Spleen (tissue), 11 donors: ENCODE results near the gene PPP2R3C. TPM values are rescaled to one million over a fixed set of nuclear protein-coding genes. Genes with fewer than 3 reads are reported as not detected.
A peak's percentile ranks its signal among the peaks of the same experiment; 100 is the strongest.

Experiments
- DNase-seq: peaks from one replicate; pipeline ENCODE4 v3.0.0-alpha.2; 2020
- H3K27ac ChIP-seq, 8 donors: fragments of 200-600 bp; sonication (generic) in 7 of 8; 1 replicate in 4 of 8; 2 replicates in 4 of 8; pipeline versions ENCODE4 v1.5.0 to v1.8.0; 2016 to 2021; ENCODE audit warnings: inconsistent platforms in 4 of 8, mild to moderate bottlenecking in 4 of 8, moderate library complexity in 1 of 8
- H3K27me3 ChIP-seq, 7 donors: fragments of 200-600 bp; sonication (generic) in 6 of 7; replicated peaks in 1 of 7; 1 replicate in 4 of 7; 2 replicates in 3 of 7; pipeline versions ENCODE4 v1.5.0 to v1.8.0; 2016 to 2021; ENCODE audit warnings: inconsistent platforms in 3 of 7, mild to moderate bottlenecking in 1 of 7
- H3K36me3 ChIP-seq, 6 donors: fragments of 200-600 bp; sonication (generic) in 5 of 6; 1 replicate in 4 of 6; 2 replicates in 2 of 6; pipeline versions ENCODE4 v1.5.0 to v1.8.0; 2016 to 2021; ENCODE audit warnings: inconsistent platforms in 2 of 6
- H3K4me1 ChIP-seq, 6 donors: fragments of 200-600 bp; sonication (generic) in 5 of 6; 1 replicate in 3 of 6; 2 replicates in 3 of 6; pipeline versions ENCODE4 v1.5.0 to v1.8.0; 2016 to 2021; ENCODE audit warnings: inconsistent platforms in 3 of 6
- H3K4me3 ChIP-seq, 8 donors: fragments of 200-600 bp; sonication (generic) in 7 of 8; 1 replicate in 4 of 8; 2 replicates in 4 of 8; pipeline versions ENCODE4 v1.5.0 to v1.8.0; 2016 to 2021; ENCODE audit warnings: inconsistent platforms in 4 of 8, mild to moderate bottlenecking in 4 of 8, moderate library complexity in 2 of 8
- H3K9me3 ChIP-seq, 8 donors: fragments of 200-600 bp; sonication (generic) in 7 of 8; 1 replicate in 4 of 8; 2 replicates in 4 of 8; pipeline versions ENCODE4 v1.5.0 to v1.8.0; 2016 to 2021; ENCODE audit warnings: inconsistent platforms in 4 of 8
- CTCF ChIP-seq, 11 experiments: fragments of 200-600 bp in 7 of 11; fragments of 450-650 bp in 4 of 11; sonication (generic) in 4 of 11; IDR thresholded peaks in 8 of 11; conservative IDR thresholded peaks in 3 of 11; 1 replicate in 7 of 11; 2 replicates in 4 of 11; pipeline versions ENCODE4 v1.4.0 to v1.8.0; 2016 to 2021; ENCODE audit warnings: antibody characterized with exemption in 11 of 11, inconsistent platforms in 4 of 11, mild to moderate bottlenecking in 1 of 11
- POLR2A ChIP-seq, 3 donors: fragments of 450-650 bp; IDR thresholded peaks; one replicate each; pipeline ENCODE4 v1.5.1; 2017; ENCODE audit warnings: antibody characterized with exemption in 3 of 3, mild to moderate bottlenecking in 1 of 3
- POLR2AphosphoS5 ChIP-seq, 3 donors: sonication (generic); formaldehyde crosslinking; IDR thresholded peaks; one replicate each; pipeline ENCODE4 v1.5.1; 2017; ENCODE audit warnings: antibody characterized with exemption in 3 of 3
- WGBS, 5 donors: extraction: QIAGEN DNeasy Blood & Tissue Kit in 3 of 5; methylation state at CpG; one replicate each; pipeline versions ENCODE4 v1.1.5 to v1.1.7; 2013 to 2018; 5-methylcytosine and 5-hydroxymethylcytosine counted together
- intact Hi-C: fragments of 100-400 bp; cut with DNase I; formaldehyde crosslinking; loops from one replicate; pipeline ENCODE4 v1.15.0; 2023; ENCODE audit warnings: low total_unique reads
- polyA plus RNA-seq, 3 donors: library from polyadenylated mRNA; stranded (reverse); fragments of 200-250 nt; gene quantifications; one replicate each; pipeline ENCODE4 v1.2.1, GENCODE V29; 2013
- total RNA-seq, 7 donors: library from RNA; depleted of rRNA in 3 of 7; stranded (reverse); fragments of >200 nt in 3 of 7; fragmentation: NEBNext Ultra II Directional in 4 of 7; extraction: Animal tissue kit (Norgen Biotek cat#: 25700) in 4 of 7; gene quantifications; one replicate each; pipeline versions ENCODE4 v1.1.0 to v1.2.1, GENCODE V29; 2016 to 2021
- donor health status: healthy with polysubstance abuse.
- donor health status: DM: no; HTN: no; CAD: no; lungs with moderate emphysema.
- donor health status: DM: no; HTN: no; CAD: no.
- donor health status: Bipolar disorder and iron deficiency.
- donor health status: healthy.
- donor health status: DM: no; HTN: no; CAD: no.
- donor health status: DM: yes; HTN: yes; CAD: no.

Gene PPP2R3C
- total and polyA plus RNA-seq, 10 donors = 30.4 to 46.2 (median 36.9) TPM

- Histone ChIP-seq H3K4me3 (no peak overlapping the region), H3K9me3 (no peaks in the 10 kb centered on the region), H3K27me3 (no peaks in the 10 kb centered on the region), H3K4me1 (peaks cover 0 to 9% (median 0%) of the 10 kb centered on the region in 6 donors), H3K36me3 (peaks cover 0 to 43% (median 13%) of the 10 kb centered on the region in 6 donors), H3K27ac (no peak overlapping the region)
- TF ChIP-seq POLR2AphosphoS5 (IDR thresholded peaks at IDR 0.05) = no peak
- TF ChIP-seq CTCF (IDR thresholded peaks at IDR 0.05 in 8 of 11, conservative IDR thresholded peaks at IDR 0.05 in 3 of 11) = no peak
- TF ChIP-seq POLR2A (IDR thresholded peaks at IDR 0.05) = no peak
- no peak for DNase-seq
- intact Hi-C loops = no loop called here
- WGBS, 5 donors = 92 to 94% (median 93%) methylated on average over 1 of the region's 1 CpG; no CpG with 5 or more reads in 2 of the 5 donors
Measured at GRCh38 chr14:35144029-35144428, 22.2 kb upstream of the PPP2R3C start.

- H3K9me3 ChIP-seq = no peaks in the 10 kb centered on the region
- no peaks in the 10 kb centered on the region for H3K27me3 ChIP-seq
- WGBS, 5 donors = 92 to 95% (median 93%) methylated on average over 2 of the region's 2 CpGs; no CpG with 5 or more reads in 2 of the 5 donors
- no peak overlapping the region for H3K27ac ChIP-seq
- no peak overlapping the region for H3K4me3 ChIP-seq
- H3K36me3 ChIP-seq = peaks cover 0 to 66% (median 12%) of the 10 kb centered on the region in 6 donors
- intact Hi-C loops = loop anchor here (2.0 kb wide), 1 partner anchor 272 kb away; no protein-coding TSS in a partner anchor
- DNase-seq = no peak
- peaks cover 0 to 16% (median 0%) of the 10 kb centered on the region in 6 donors for H3K4me1 ChIP-seq
- TF ChIP-seq POLR2AphosphoS5 (IDR thresholded peaks at IDR 0.05) = no peak
- no peak for TF ChIP-seq POLR2A (IDR thresholded peaks at IDR 0.05)
- peak in 8 of 11 experiments; percentile 50 to 79 (median 60) for TF ChIP-seq CTCF (IDR thresholded peaks at IDR 0.05 in 8 of 11, conservative IDR thresholded peaks at IDR 0.05 in 3 of 11)
Measured at GRCh38 chr14:35140718-35141581, 19.2 kb upstream of the PPP2R3C start.

DNA sequence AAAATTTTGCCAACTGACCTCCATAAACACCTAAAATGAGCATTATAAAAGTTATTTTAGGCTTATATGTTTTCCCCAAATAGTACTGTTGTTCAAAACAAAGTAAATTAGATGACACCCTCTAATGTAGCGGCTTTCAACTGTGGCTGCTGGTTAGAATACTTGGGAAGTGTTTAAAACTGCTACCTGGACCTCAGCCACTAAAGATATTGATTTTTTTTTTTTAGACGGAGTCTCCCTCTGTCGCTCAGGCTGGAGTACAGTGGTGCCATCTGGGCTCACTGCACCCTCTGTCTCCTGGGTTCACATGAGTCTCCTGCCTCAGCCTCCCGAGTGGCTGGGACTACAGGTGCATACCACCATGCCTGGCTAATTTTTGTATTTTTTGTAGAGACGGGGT is 16.8 kb upstream of the PPP2R3C start:
- Histone ChIP-seq H3K36me3 (peaks cover 0 to 78% (median 21%) of the 10 kb centered on the region in 6 donors), H3K4me3 (no peak overlapping the region), H3K4me1 (peaks cover 0 to 34% (median 0%) of the 10 kb centered on the region in 6 donors), H3K27me3 (no peaks in the 10 kb centered on the region), H3K9me3 (no peaks in the 10 kb centered on the region), H3K27ac (no peak overlapping the region)
- DNase-seq = no peak
- WGBS, 5 donors = 76 to 95% (median 94%) methylated on average over 5 of the region's 5 CpGs; no CpG with 5 or more reads in 2 of the 5 donors
- TF ChIP-seq POLR2AphosphoS5 (IDR thresholded peaks at IDR 0.05) (no peak), CTCF (IDR thresholded peaks at IDR 0.05 in 8 of 11, conservative IDR thresholded peaks at IDR 0.05 in 3 of 11) (no peak), POLR2A (IDR thresholded peaks at IDR 0.05) (no peak)
- intact Hi-C loops = no loop called here
